BLaER1 (cell line): ENCODE results near the gene OR10G2.
"Not testable (repeated sequence)": the region's sequence is repeated elsewhere in the genome, so short reads cannot be mapped to it uniquely, and the experiment has no call there.

Experiments
- H3K27ac ChIP-seq: shearing (Covaris generic); formaldehyde crosslinking; 2 replicates; pipeline ENCODE4 v1.8.1; 2022
- H3K27me3 ChIP-seq: shearing (Covaris generic); formaldehyde crosslinking; 2 replicates; pipeline ENCODE4 v1.8.1; 2022
- H3K36me3 ChIP-seq: shearing (Covaris generic); formaldehyde crosslinking; 2 replicates; pipeline ENCODE4 v1.8.1; 2022
- H3K4me1 ChIP-seq: shearing (Covaris generic); formaldehyde crosslinking; 2 replicates; pipeline ENCODE4 v1.8.1; 2022
- H3K4me2 ChIP-seq: shearing (Covaris generic); formaldehyde crosslinking; 2 replicates; pipeline ENCODE4 v1.8.1; 2022
- H3K4me3 ChIP-seq: shearing (Covaris generic); formaldehyde crosslinking; 2 replicates; pipeline ENCODE4 v1.8.1; 2022
- H3K9ac ChIP-seq: shearing (Covaris generic); formaldehyde crosslinking; 2 replicates; pipeline ENCODE4 v1.8.1; 2022
- H3K9me3 ChIP-seq: shearing (Covaris generic); formaldehyde crosslinking; 2 replicates; pipeline ENCODE4 v1.8.1; 2022
- H4K20me1 ChIP-seq: shearing (Covaris generic); formaldehyde crosslinking; 2 replicates; pipeline ENCODE4 v1.8.1; 2022
- Cebpa-rat ChIP-seq: shearing (Covaris generic); IDR thresholded peaks from 2 replicates; pipeline ENCODE4 v1.8.1; 2022

Gene OR10G2

DNA sequence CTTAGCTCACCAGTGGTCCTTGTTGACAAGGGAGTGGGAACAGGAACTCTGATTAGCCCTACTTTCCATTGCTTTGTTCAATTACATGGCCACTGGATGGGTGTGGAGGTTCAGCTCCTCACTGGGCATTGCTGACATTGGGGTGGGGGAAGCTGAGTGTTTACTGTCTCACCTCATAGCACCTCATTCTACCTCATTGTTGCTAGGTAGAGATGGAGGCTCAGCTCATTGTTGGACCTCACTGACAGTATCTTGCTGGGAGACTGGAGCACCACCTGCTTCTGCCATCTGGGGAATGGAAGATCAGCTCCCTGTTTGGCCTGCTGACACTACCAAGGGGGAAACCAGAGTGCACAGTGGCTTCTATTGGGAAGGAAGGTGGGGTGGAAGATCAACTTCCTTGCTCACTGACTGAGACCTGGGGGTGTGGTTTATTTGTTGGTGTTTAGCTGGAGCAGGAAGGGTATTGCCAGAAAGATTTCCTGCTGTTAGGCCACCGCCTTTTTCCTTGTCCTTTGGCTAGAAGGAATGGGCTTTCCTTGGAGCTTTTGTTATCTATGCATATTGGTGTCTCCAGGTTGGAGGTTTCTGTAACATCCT lies 17.6 kb upstream of the OR10G2 start:
- no peak overlapping the region for H3K9ac ChIP-seq
- no peak overlapping the region for H3K27ac ChIP-seq
- H3K36me3 ChIP-seq: no peaks in the 10 kb centered on the region
- H3K4me1 ChIP-seq: peaks cover 8% of the 10 kb centered on the region
- no peaks in the 10 kb centered on the region for H3K9me3 ChIP-seq
- no peaks in the 10 kb centered on the region for H3K27me3 ChIP-seq
- peak overlapping the region; percentile 49 for H3K4me2 ChIP-seq
- no peak for TF ChIP-seq Cebpa-rat
- no peak overlapping the region for H3K4me3 ChIP-seq
- H4K20me1 ChIP-seq: no peaks in the 10 kb centered on the region

DNA sequence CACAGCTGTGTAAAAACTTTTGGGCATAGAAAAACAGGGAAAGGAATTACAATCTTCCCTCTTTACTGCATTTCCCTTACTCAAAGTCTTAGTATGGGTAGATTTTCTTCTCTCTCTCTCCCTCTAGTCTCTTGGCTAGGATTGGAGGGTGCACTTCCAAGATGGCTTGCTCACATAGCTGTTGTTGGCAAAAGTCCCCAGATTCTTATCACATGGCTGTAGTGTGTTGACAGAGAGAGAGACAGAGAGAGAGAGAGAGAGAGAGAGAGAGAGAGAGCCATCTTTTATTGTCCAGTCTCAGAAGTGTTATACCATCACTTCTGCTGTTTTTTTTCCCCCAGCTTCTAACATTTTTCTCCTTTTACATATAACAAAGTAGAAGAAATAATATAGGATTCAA lies 12.6 kb upstream of the OR10G2 start:
- Histone ChIP-seq H3K9me3 (no peaks in the 10 kb centered on the region), H3K4me1 (peaks cover 5% of the 10 kb centered on the region), H3K4me3 (no peak overlapping the region), H3K27ac (no peak overlapping the region), H4K20me1 (no peaks in the 10 kb centered on the region), H3K36me3 (no peaks in the 10 kb centered on the region), H3K9ac (no peak overlapping the region), H3K4me2 (no peak overlapping the region), H3K27me3 (no peaks in the 10 kb centered on the region)
- TF ChIP-seq Cebpa-rat: no peak

DNA sequence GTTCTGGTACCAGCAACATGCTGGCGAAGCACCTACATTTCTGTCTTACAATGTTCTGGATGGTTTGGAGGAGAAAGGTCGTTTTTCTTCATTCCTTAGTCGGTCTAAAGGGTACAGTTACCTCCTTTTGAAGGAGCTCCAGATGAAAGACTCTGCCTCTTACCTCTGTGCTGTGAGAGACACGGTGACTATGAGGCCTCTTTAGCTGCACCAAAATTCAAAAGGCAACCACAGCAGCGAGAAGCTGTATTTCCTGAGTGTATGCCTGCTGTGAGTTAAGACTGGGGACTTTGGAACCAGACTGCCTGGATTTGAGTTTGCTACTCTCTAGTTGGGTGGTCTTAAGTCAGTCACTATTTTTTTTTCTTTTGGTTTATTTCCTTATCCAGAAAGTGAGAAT lies 8.7 kb upstream of the OR10G2 start:
- Histone ChIP-seq H4K20me1 (no peaks in the 10 kb centered on the region), H3K9me3 (no peaks in the 10 kb centered on the region), H3K4me1 (no peaks in the 10 kb centered on the region; the same call in 1 of the 2 replicates), H3K36me3 (no peaks in the 10 kb centered on the region), H3K27ac (no peak overlapping the region), H3K27me3 (no peaks in the 10 kb centered on the region), H3K9ac (no peak overlapping the region), H3K4me2 (no peak overlapping the region), H3K4me3 (no peak overlapping the region)
- no peak for TF ChIP-seq Cebpa-rat

DNA sequence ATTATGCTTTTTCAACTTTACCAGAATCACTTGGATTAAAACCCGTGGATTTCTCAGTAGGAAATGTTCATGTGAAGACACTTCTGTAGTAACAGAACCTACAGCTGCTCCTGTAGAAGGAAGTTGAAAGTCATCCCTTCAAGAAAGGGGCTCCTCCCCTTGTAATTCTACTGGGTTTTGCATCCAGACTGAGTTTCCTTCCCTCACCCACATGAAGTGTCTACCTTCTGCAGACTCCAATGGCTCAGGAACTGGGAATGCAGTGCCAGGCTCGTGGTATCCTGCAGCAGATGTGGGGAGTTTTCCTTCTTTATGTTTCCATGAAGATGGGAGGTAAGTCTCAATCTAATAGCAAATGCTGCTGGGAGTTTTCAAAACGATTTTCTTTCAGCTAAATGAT lies 7.9 kb upstream of the OR10G2 start:
- no peak overlapping the region for H3K27ac ChIP-seq

DNA sequence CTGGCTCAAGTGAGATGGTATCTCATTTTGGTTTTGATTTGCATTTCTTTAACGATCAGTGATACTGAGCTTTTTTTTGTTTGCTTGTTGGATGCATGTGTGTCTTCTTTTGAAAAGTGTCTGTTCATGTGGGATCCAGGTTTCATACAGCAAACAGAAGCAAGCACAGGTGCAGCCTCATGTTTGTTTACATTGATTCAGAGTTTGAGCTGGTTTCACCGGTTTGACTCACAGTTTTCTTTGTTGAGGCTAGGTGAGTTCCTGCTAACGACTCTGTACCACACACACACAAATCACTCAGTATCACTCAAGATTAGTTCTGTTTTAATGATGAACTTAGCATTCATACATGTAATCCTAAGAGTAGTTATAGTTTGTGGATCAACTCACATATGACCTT lies 3.7 kb downstream of the OR10G2 start:
- Histone ChIP-seq H3K27me3 (no peaks in the 10 kb centered on the region), H3K4me1 (no peaks in the 10 kb centered on the region), H3K9ac (no peak overlapping the region), H4K20me1 (no peaks in the 10 kb centered on the region), H3K4me3 (no peak overlapping the region), H3K4me2 (no peak overlapping the region), H3K9me3 (no peaks in the 10 kb centered on the region), H3K27ac (no peak overlapping the region), H3K36me3 (no peaks in the 10 kb centered on the region)
- TF ChIP-seq Cebpa-rat: no peak

More for the DNA sequence above, 7.9 kb upstream of the OR10G2 start:
- Histone ChIP-seq H3K4me3 (no peak overlapping the region), H3K36me3 (no peaks in the 10 kb centered on the region), H3K4me1 (no peaks in the 10 kb centered on the region; the same call in 1 of the 2 replicates), H3K9ac (no peak overlapping the region), H3K27me3 (no peaks in the 10 kb centered on the region), H3K4me2 (no peak overlapping the region), H4K20me1 (no peaks in the 10 kb centered on the region), H3K9me3 (no peaks in the 10 kb centered on the region)
- no peak for TF ChIP-seq Cebpa-rat

DNA sequence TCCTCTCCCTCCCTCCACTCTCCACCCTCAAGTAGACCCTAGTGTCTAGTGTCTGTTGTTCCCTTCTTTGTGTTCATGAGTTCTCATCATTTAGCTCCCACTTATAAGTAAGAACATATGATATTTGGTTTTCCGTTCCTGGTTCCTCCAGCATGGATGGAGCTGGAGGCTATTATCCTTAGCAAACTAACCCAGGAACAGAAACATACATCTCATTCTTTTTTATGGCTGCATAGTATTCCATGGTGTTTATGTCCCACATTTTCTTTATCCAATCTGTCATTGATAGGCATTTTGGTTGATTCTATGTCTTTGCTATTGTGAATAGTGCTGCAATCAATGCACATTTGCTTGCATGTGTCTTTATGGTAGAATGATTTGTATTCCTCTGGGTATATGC lies 4.2 kb downstream of the OR10G2 start:
- not testable (repeated sequence) for H3K4me1 ChIP-seq, H3K36me3 ChIP-seq, H3K9me3 ChIP-seq, H3K27me3 ChIP-seq, H3K9ac ChIP-seq, H3K4me3 ChIP-seq, H3K4me2 ChIP-seq, H4K20me1 ChIP-seq, H3K27ac ChIP-seq

DNA sequence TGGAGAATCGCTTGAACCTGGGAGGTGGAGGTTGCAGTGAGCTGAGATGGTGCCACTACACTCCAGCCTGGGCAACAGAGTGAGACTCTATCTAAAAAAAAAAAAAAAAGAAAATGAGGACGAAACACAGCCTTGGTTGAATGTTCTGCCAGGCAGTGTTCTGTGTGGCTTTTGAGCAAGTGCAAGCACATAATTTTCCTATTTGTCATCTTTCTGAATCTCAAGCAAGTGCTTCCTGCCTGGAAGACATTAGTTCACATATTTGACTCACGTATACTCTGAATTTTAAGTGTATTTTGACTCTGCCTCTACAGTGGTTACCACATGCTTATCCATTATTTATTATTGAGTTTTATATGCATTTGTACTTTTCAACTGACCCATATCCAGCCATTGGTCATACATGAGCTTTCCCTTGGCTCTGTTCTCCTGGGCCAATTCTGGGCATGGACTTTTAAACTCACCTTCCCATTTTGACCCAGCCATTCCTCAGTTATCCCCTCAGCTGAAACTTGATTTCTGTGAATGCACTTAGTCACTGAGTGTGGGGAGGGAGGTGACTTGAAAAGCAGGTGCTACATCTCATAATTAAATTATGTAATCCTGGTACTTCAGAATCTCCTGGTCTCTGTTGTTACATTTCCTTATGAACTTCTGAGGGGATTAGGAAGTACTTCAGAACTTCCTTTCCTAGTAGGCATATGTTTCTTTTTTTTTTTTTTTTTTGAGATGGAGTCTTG lies 8.1 kb downstream of the OR10G2 start:
- Histone ChIP-seq H3K27ac (no peak overlapping the region), H3K9me3 (no peaks in the 10 kb centered on the region), H4K20me1 (no peaks in the 10 kb centered on the region), H3K36me3 (no peaks in the 10 kb centered on the region), H3K4me3 (no peak overlapping the region), H3K9ac (no peak overlapping the region), H3K4me1 (no peaks in the 10 kb centered on the region), H3K27me3 (no peaks in the 10 kb centered on the region), H3K4me2 (no peak overlapping the region)
- no peak for TF ChIP-seq Cebpa-rat

DNA sequence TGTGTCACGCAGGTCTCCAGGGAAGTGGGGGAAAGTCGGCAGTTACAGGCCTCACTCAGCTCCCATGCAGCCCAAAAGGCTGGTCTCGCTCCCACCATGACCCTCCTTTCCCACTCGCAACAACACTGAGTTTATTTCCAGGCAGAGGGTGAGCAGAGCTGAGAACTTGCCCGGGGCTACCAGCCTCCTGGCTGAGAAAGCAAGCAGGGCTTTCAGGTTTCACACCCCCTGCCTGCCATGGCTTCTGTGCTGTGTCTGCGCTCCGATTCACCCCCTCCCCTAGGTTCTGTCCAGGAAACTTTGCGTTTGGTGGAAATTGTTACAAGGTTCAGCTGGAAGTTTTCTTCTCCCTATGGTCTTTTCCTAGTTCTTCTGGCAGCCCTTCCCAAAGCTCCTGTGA lies 17.1 kb downstream of the OR10G2 start:
- Histone ChIP-seq H3K4me3 (no peak overlapping the region), H3K9me3 (no peaks in the 10 kb centered on the region), H3K9ac (no peak overlapping the region), H4K20me1 (no peaks in the 10 kb centered on the region), H3K27ac (no peak overlapping the region; the same call in 1 of the 2 replicates), H3K36me3 (no peaks in the 10 kb centered on the region), H3K4me2 (peak overlapping the region; percentile 69), H3K27me3 (no peaks in the 10 kb centered on the region), H3K4me1 (peaks cover 16% of the 10 kb centered on the region)
- no peak for TF ChIP-seq Cebpa-rat

DNA sequence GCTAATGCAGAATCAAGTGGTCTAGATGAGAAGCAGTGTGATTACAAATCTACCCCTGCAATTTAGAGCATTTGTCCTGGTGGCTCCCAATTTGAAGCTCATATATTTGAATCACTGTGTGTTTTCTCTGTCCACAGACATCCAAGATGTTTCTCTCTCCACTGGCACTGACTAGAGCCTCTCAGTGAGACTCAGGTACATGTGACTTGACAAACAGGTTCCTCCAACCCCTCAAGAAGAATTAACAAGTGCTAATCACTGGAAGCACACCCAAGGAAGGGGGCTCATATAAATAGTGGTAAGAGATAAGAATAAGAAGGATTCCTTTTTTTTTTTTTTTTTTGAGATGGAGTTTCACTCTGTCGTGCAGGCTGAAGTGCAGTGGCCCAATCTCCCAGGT lies 20.5 kb downstream of the OR10G2 start:
- Histone ChIP-seq H3K36me3 (no peaks in the 10 kb centered on the region), H3K4me2 (no peak overlapping the region), H3K9me3 (no peaks in the 10 kb centered on the region), H3K27me3 (no peaks in the 10 kb centered on the region), H3K27ac (no peak overlapping the region), H3K4me1 (peaks cover 16% of the 10 kb centered on the region), H3K4me3 (no peak overlapping the region), H3K9ac (no peak overlapping the region), H4K20me1 (no peaks in the 10 kb centered on the region)
- no peak for TF ChIP-seq Cebpa-rat

DNA sequence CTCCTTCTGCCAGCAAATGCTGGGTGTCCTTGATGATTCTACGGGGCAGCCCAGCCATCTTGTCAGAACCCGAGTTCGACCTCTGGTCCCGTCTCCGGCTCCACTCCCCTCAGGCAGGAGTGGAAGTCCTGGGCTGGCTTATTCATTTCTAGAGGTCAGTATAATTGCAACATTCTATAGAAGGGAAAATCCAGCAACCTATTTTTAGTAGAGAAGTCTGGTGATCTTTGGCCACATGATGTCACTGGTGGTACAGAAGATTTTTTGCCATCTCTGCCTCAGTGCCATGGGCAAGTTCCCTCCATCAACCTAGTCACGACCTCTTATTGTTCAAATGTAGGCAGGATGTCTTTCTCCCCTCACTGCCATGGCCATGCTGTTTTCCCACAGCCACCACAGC lies 22.4 kb downstream of the OR10G2 start:
- H3K9ac ChIP-seq: no peak overlapping the region
- no peak overlapping the region for H3K4me3 ChIP-seq
- H3K36me3 ChIP-seq: no peaks in the 10 kb centered on the region
- H3K27me3 ChIP-seq: no peaks in the 10 kb centered on the region
- no peak overlapping the region for H3K4me2 ChIP-seq
- TF ChIP-seq Cebpa-rat: no peak
- no peak overlapping the region for H3K27ac ChIP-seq
- H3K4me1 ChIP-seq: peaks cover 2% of the 10 kb centered on the region
- no peaks in the 10 kb centered on the region for H4K20me1 ChIP-seq
- H3K9me3 ChIP-seq: no peaks in the 10 kb centered on the region

DNA sequence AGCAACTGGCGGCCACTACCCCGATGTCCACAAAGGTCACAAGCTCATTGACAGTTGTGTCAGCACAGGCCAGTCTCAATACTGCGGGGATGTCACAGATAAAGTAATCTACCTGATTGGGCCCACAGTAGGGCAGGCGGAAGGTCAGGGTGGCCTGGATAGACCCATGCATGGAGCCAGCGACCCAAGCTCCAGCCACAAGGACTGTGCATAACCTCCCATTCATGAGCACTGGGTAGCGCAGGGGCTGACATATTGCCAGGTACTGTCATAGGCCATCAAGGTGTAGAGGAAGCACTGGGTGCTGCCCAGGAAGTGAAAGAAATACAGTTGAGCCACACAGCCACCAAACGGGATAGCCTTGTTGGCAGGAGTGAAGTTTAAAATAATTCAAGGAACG lies 32.6 kb downstream of the OR10G2 start:
- H3K9me3 ChIP-seq, H3K4me2 ChIP-seq, H4K20me1 ChIP-seq, H3K4me1 ChIP-seq, H3K27ac ChIP-seq, H3K4me3 ChIP-seq, H3K27me3 ChIP-seq, H3K36me3 ChIP-seq, H3K9ac ChIP-seq: not testable (repeated sequence)
